GM20431 (cell line): ENCODE measurements around the gene ACVR1B.

Experiments used
- in situ Hi-C: fragments of 300-500 bp; cut with MseI, MboI; formaldehyde crosslinking; loops from one replicate; pipeline ENCODE4 v1.15.0; 2020; ENCODE audit warnings: low sequenced_read_pairs; ENCODE audit not compliant: unreplicated experiment

Gene ACVR1B

DNA sequence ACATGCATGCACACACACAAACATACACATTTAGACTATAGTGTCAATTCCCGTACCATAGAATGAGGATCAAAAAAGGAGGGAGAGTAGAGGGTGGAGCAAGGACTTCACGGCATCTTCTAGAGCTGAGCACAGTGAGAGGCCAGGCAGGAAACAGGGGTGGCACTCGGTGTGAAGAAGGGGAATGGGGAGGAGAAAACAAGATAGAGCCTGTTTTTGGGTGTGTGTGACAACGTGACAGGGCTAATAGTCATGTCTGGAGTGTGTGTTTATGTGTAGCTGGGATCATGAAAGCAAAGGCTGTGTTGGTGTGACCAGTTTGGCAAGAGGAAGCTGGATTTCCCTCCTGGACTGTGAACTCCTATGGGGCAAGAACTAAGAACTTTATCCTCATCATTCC lies 9.9 kb upstream of the ACVR1B start:
- in situ Hi-C loops = no loop called here

- in situ Hi-C loops = no loop called here
These were observed 9.4 kb upstream of the ACVR1B start for GRCh38 chr12:51942056-51942455.

- in situ Hi-C loops = no loop called here
These were observed 8.9 kb upstream of the ACVR1B start for GRCh38 chr12:51942501-51943000.

DNA sequence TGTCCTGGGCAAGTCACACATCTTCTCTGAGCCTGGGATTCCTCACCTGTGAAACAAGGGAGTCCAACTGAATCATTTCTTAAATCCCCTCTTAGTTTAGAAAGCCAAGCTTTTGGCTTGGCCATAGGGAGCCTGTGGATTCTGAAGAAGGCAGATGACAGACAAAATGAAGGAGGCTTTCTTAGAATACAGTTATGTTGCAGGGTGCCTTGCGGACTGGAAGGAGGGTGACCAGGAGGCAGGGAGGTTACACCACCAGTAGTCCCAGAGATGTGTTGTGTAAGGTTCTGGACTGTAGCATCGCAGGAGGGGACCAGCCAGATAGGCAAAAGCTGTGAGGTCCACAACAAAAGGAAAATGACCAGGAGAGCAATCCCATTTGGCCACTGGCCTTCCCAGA lies 8.2 kb upstream of the ACVR1B start:
- in situ Hi-C loops = no loop called here

DNA sequence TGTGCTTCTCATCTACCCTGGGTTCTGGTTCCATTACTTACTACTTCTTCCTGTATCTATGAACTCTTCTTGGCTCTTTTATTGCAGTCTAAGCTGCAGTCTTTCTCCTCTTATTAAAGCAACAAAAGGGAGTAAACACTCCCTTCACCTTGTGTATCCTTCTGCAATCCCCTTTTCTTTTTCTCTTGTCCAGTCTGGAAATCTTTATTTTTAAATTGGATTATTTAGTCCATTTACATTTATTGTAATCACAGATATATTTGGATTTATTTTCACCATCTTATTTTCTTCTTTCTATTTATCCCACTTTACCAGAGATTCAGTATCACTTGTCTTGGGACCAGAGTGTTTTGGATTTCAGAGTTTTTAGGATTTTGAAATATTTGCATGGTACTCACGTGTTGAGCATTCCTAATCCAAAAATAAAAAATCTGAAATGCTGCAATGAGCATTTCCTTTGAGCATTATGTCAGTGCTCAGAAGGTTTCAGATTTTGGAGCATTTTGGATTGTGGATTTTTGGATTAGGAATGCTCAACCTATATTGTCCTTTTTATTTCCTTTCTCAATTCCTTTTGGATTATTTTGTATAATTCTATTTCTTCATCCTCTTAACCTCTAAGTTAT lies 6.8 kb upstream of the ACVR1B start:
- in situ Hi-C loops = no loop called here

DNA sequence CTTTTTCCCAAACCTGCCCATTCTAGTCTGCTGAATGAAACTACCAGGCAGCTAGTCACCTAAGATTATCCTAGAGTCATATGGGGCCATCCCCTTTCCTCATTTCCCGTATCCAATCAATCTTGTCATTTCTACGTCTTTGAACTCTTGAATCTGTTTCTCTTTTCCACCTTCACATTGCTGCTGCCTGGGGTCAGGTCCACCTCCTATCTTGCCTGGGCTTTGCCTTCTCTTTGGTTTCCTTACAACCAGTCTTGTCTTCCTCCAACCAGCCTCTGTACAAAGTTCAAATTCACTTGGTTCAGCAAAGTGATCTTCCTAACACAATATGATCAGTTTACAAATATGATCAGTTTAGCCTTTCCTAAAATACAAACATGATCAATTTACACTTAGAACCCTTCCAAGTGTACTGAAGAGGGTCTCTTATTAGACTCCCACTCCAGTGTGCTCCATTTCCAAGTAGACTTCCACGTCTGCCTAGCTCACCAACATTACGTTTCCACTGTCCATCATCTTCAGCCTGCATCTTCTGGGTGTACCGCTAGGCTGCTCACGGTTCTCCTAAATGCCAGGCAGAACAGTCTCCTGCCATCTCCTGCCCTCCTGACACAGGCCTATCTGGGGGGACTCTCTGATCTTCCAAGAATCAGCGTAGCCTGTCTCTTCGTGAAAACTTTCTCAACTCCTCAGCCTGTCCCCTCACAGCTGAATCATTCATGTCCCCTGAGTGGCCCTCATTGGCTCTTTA lies 4.1 kb upstream of the ACVR1B start:
- in situ Hi-C loops = no loop called here

DNA sequence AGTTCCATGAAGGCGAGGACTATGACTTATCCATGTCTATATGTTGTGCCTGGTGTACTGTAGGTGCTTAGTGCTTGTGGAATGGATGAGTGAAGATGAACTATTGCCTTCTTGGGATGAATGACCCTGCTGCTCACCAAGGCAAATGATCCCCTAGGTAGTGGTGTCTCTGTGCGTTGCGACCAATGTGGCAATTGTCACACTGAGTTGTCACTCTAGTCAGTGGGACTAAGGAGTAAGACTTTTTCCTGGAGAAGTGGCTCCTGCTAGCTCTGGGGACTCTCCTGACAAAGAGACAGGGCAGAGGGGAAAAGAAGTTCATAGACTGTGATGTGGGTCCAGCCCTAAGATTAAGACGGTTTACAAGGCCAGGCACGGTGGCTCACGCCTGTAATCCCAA lies 3.4 kb upstream of the ACVR1B start:
- in situ Hi-C loops = no loop called here

DNA sequence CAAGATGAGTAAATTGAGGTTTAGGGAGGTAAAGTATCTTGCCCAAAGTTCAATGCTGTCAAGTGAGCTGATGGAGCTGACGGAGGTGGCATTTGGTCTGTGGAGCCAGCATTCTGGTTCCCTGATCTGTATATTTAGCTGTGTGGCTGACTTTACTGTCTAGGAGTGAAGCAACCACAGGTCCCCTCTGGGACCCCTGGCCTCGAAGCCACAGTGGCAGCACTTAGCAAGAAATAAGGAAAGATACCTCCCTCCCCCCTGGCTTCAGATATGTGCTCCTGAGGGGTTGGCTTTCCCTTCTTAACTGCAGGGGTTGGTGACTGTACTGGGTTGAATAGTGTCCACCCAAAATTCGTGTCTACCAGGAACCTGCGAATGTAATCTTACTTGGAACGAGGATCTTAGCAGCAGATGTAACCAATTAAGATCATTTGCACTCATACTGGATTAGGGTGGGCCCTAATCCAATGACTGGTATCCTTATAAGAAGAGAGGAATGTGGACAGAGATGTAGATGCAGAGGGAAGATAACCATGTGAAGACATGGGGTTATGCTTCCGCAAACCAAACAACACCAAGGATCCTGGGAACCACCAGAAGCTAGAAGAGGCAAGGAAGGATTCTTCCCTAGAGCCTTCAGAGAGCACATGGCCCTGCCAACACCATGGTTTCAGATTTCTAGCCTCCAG lies 2.0 kb upstream of the ACVR1B start:
- in situ Hi-C loops = no loop called here

DNA sequence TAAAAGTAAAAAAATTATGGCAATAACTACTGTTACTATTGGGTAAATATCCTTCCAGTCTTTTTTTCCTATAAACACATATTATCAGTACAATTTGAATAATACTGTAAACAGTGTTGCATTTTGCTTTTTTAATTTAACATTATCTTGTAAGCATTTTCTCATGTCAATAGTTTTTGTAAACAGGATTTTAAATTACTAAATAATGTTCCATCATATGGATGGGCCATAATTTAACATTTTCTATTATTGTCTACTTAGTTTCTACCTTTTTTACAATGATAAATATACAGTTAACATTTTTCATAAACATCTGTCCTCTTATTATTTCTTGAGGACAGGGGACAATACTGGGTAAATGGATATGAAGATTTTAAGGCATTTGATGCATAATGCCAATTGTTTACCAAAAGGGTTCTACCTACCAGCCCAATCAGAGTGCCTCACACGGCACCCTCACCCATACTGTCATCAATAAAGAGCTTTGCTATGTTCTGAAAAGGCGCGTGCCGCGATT lies 759 bp upstream of the ACVR1B start:
- in situ Hi-C loops = no loop called here

GRCh38 chr12:51951843-51952722 lies 584 bp downstream of the ACVR1B start:
- in situ Hi-C loops = no loop called here

DNA sequence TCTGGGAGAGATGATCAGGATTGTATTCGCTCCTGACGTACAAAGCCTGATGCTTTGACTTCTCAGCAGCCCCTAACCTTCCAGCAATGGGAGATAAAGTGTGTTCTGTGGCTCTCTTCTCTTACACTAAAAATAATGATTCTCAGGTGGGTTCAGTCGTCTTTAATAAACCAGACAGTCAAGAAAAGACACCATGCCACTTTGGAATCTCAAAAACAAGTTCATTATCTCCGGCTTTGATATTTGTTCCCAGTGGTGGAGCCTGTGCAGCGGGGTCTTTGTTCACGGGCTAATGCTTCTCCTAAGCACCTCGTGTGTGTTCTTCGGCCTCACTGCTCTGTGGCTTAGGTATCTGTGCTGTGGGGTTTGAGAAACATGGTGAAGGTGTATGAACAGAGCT lies 1.6 kb downstream of the ACVR1B start:
- in situ Hi-C loops = no loop called here

- in situ Hi-C loops = no loop called here
These were observed 2.4 kb downstream of the ACVR1B start for GRCh38 chr12:51953864-51954263.

DNA sequence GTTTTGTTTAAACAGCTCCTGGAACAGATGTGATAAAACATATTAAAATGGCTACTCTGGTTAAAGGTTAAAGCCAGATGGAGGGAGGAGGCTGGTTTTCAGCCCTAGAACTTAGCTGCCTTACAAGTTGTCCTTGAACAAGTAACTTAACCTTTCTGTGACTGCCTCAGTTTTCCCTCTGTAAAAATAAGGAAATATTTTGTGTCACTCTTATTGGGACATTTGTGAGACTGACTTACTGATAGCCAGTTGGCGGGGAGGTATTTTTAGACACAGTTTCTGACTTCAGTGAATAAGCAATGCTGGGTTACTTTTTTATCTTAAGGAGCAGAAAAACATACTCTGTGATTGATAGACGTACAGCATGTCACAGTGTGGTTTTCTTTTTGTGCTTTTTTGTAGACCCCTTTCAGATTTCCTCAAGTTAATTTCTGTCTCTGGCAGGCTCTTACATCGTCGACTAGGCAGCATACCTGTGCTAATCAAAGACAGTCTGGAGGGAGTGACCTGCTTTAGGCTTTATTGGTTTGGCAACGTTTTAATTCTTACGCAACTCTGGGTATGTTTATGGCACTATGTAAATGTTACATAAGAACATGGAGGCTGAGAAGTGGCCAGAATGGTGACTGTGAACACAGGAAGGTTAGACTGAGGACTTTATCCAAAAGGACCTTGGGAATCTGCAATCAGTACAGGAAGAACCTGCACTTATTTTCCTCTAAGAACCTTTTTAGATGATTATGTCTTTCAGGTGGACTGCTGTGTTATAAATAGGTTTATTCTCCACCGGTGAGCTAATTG lies 3.3 kb downstream of the ACVR1B start:
- in situ Hi-C loops = no loop called here

- in situ Hi-C loops = no loop called here
These were observed 4.2 kb downstream of the ACVR1B start for GRCh38 chr12:51955702-51956101.

DNA sequence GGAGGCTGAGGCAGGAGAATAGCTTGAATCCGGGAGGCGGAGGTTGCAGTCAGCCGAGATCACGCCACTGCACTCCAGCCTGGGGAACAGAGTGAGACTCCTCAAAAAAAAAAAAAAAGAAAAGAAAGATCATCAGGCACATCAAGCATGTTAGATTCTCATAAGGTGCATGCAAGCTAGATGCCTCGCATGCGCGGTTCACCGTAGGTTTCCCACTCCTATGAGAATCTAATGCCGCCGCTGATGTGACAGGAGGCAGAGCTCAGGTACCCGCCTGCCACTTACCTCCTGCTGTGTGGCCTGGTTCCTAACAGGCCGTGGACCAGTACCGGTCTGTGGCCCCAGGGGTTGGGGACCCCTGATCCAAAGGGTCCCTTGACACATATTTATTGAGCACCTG lies 7.0 kb downstream of the ACVR1B start:
- in situ Hi-C loops = no loop called here

DNA sequence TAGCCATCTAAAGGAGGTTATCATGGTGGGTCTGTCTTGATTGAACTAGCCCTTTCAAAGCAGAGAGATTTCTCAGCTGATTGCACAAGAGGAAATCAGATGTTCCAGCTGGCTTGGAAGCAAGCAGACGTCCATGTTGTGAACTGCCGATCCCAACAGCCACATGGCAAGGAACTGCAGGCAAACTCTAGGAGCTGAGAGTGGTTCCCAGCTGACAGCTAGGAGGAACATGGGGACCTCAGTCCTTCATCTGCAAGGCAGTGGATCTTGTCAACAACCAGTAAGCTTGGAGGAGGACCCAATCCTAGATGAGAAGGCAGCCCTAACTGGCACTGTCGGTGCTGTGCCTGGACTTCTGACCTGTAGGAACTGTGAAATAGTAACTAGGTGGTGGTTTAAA lies 7.7 kb downstream of the ACVR1B start:
- in situ Hi-C loops = no loop called here

DNA sequence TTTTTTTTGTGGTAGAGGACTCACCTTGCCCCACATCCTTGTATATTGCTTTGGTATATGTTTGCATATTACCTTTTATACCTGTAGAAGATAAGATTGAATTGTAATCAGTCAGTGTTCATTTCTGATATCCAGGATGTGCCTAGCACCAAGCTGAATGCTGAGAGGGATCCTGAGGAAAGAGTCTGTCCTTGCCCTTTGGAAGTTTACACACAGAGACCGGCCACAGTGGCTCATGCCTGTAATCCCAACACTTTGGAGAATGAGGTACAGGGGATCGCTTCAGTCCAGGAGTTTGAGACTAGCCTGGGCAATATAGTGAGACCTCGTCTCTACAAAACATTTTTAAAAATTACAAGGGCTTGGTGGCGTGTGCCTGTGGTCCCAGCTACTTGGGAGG lies 8.4 kb downstream of the ACVR1B start:
- in situ Hi-C loops = no loop called here

- in situ Hi-C loops = no loop called here
These were observed 9.0 kb downstream of the ACVR1B start for GRCh38 chr12:51960488-51960887.

DNA sequence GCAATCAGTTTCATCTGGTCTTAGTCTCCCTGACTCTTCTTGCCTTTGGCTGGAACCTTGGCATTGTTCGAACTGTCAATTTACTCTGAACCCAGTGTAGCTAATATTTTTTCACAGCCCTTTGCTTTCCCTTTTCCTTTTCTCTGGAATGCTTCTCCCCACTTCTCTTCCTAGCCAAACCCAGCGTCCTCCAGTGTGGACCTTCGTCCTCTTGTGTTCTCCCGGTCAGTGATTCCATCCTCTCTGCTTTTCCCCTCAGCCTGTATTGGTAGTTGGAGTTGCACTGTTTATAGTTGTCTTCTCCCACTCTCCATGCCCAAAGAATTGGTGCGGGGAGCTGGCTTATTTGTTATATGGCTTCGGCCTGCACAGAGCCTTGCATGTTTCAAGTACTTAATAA lies 9.4 kb downstream of the ACVR1B start:
- in situ Hi-C loops = no loop called here
